SKM-1 (cell line): ENCODE results near the gene IST1.
A peak's percentile ranks its signal among the peaks of the same experiment; 100 is the strongest.
"Not testable (repeated sequence)": the region's sequence is repeated elsewhere in the genome, so short reads cannot be mapped to it uniquely, and the experiment has no call there.

Experiments used
- DNase-seq: peaks from one replicate; lab custom pipeline; 2025; ENCODE audit not compliant: unreplicated experiment; lab: John Stamatoyannopoulos, UW

The IST1 gene

DNA sequence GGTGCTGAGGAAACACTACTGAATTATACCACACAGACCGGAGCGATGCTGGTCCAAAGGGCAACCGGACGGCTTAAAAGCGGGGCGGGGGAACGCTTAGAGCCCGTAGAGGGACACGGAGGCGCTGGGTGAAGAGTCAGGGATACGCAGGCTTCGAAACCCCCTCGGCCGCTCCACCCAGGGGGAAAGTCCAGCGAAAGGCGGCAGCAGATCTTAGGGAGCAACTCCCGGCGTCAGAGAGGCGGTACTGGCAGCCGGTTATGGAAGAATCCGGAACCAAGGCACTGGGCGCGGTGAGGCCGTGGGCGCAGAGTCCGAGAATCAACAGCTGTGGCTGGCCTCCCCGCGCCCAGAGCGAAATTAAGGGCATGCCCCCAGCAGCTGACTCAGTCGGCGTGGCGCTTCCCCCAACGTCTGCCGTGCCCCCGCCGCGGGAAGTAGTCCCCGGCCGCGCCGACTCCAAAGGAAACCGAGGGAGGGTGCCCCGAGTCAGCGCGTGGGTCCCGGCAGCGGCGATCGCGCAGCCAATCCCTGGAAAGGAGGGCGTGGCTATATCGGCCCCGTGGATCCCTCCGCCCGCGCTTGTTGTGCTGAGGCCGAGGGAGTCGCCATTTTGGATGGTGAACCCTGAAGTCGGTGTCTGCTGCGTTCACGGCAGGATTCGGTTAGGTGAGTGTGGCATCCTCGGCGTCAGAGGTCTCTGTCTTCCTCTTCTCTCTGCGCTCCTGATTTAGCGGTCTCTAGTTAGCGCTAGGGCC is at the start of gene IST1:
Gene IST1 (plus strand): TSS at position 611 of the 758 bp plus-strand sequence. CDS start 20,110 bp downstream, outside the sequence.
- peak; percentile 96 for DNase-seq

DNA sequence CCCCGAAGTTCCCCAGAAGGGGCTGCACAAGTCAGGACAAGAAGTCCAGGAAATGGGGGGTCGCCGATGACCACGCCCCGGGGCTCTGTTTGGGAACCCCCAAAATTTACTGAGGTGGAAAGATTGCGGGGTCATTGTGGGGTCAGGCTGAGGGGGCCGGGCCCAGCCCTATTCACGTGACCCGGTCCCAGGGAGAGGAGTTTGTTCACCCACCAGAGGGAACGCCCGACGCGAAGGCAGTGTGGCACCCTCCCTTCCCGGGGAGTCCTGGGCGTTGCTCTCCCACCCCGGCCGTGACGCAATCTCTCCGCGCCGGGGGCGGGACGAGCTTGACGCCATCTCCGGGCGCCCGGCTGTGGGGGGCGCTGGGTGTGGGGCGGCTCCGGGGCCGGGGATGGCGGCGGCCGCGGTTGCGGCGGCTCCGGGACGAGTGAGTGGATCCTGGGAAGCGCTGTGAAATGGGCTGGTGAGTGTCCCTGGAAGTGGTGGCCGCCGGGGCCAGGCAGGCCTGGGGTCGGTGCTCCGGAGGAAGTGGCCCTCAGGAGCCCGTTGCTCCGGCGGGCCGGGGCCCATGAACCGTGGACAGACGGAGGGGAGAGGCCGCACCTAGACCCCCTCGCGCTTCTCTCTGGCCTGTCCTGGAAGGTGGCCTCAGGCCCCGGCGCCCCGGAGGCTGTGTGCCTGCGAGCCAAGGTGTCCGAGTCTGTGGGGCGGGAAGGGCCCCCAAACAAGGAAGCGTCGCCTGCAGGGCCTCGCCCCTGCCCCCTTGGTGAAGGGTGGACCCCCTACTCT is 49.5 kb upstream of the IST1 start, which contains the start of gene ATXN1L:
Gene ATXN1L (plus strand): TSS at position 338 of the 792 bp plus-strand sequence. CDS start 3,765 bp downstream, outside the sequence.
- peak; percentile 86 for DNase-seq

DNA sequence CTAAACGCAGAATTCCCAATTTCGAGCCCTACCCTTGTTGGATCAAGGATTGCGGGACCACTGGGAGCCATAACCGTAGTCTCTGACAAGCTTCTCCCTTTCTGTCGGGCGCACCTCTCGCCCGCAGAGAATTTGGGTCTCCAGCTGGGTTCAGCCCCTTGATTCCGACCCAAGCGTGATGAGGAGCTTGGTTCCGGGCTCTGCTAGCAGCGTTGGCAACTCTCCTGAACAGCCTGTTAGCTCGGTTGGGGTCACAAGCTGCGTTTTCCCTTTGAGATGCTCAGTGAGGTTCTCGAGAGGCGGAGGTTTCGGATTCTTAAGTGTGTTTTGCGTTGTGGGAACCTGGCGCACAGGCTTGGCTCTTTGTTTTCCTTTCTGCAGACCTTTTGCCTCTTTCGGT is 48.9 kb upstream of the IST1 start:
- no peak for DNase-seq

DNA sequence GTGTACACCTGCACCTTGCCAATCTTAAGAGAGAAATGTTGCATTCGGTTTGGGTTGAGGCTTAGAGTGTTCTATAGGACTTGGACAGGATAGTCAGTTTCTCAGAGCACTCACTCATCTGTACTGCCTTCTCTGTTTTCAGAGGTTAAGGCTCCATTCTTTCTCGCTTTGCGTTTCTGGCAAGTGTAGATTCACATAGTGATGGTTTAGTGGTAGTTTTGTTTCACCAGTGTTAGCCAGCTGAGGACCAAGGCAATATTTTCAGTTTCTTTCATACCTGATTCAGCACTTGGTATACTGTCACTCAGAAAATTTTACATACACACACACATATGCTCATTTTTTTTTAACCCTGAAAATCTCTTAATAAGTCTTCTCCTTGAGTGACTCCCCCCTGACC is 48.2 kb upstream of the IST1 start:
- DNase-seq, result no peak

DNA sequence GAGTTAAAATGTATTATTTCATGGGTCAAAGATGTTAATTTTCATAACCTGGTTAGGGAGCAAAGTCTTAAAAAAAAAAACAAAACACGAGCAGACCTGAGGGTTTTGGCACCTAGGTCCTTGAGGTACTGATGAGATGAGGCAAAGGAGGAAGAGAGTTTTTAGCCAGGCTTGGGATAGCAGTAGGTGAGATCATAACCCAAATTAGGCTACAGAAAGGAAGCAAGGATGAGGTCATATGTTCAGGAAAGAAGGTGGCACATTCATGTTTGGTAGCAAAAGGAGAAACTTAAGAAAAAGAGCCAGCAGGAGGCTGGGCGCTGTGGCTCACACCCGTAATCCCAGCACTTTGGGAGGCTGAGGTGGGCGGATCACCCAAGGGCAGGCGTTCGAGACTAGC is 46.7 kb upstream of the IST1 start:
- DNase-seq, result no peak

DNA sequence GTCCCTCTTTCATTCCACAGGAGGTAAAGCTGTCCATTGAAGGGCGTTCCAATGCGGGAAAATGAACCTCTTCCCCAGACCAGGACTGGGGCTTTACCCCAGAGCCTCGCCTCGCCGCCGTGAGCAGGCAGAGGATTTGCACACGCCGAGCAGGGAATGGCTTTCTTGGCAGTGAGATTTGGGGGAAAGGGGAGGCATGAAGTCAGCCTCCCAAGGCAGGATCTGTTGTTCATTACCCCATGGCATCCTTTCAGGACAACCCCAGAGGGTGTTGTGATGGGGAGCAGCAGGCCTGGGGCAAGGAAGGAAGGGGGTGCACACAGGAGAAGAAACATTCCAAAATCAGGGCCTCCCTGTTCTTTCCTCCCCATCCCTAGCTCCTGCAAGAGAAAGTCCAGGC is 43.6 kb upstream of the IST1 start:
- no peak for DNase-seq

DNA sequence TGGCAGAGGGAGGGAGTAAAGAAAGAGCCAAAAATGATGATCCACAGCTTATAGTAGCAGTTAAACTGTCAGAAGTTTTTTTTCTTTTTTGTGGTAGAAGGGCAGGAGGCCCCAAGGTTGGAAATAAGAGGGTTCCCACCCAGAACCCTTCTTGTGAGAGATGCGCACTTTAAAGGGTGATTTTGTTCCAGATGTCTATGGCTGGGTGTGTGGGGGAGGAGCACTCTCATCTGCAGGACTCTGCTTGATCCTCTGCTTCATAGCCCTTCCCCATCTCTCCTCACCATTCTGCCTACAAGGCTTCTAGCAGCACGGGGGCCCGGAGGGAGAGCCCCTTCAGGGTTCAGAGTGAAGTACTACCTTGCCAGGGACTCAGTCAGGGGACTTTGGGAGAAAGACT is 43.2 kb upstream of the IST1 start:
- no peak for DNase-seq

DNA sequence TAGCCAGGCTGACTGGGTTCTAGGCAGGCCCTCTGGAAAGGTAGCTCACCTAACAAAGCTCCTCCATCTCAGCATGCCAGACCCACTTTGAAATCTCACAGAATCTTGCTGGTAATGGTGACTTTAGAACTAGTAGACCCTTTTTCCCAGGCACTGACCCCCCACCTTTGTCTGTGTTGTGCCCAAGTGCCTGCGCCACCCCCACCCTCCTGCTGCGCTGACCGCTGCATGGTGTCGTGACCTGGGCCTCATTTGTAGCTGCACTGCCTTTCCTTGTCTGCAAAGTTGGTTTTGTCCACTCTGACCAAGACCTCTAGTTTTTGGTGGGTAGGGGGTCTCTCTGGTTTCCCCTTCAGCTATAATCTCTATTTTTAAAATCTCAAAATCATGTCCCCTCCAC is 42.8 kb upstream of the IST1 start:
- no peak for DNase-seq

DNA sequence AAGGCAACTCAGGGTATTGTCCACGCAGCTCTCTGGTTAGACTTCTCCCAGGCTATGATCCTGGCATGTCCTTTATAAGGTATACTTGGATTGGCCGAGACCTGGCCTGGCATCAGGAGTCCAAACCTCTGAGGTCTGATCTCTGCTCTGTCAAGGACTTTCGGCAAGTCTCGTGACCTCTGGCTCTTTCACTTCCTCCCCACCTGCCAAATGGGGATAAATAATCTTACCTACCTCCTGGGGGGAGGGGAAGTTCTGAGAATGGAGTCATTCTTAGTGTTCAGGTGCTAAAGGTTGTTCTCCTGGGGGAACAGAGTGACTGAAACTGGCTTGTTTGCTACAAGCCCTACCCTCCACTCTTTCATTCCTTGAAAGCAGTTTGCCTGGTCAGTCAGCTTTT is 41.9 kb upstream of the IST1 start:
- DNase-seq, result no peak

DNA sequence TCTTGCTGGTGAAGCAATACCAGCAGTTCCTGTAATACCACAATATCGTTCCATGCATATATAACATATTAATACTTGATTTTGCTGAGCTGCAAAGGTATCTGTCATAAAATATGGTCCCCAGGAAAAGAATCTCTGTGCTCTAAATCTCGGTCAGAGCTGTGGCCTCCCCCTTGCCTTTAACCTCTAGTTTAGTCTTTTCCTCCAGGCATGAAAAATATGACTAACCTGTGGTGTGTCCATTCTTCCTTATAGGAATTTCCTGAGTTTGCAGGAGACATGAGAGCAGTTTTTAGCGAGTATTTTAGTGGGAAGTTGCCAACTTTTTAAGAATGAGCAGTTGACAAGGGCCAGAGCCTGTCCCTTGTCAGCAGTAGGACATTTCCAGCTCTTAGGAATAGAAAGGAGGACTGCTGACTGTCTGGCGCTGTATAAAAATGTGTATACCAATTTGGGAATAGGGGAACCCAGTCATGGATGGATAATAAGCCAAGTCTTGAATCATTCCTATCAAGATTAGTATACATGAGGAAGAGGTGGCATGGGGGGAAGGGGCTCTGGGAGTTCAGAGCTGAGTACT is 40.9 kb upstream of the IST1 start:
- DNase-seq, result no peak

DNA sequence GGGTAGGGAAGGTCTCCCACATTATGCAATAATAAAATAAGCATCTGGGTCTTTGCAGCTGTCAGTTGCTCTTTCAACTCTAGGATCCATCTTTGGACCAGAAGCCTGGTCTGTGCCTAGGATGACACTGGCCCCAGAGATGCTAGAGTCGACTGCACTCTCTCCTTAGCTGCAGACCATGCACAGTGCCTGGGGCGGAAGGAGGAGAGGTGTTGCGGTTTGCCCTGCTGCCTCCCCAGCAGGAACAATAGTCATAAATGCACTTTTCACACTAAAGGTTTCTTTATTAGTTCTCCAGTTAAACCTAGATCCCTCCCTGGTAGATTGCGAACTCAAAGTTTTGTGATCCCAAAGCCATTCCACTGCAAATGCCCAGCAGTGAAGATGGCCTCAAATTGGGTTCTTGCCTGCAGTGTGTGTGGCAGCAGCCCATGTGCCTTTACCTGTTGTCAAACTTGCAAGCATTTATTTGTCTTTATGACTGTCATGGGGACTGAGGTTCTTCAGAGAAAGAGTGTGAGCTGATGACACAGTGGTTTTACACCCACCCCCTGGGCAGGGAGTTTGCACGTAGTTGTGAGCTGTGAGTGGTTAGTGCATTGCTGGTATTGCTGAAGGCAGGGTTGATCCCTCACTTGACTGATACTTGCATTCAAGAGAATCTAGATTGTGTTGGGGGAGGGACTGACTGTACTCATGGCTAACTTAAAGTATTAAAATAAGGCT is 39.2 kb upstream of the IST1 start:
- DNase-seq, result no peak

DNA sequence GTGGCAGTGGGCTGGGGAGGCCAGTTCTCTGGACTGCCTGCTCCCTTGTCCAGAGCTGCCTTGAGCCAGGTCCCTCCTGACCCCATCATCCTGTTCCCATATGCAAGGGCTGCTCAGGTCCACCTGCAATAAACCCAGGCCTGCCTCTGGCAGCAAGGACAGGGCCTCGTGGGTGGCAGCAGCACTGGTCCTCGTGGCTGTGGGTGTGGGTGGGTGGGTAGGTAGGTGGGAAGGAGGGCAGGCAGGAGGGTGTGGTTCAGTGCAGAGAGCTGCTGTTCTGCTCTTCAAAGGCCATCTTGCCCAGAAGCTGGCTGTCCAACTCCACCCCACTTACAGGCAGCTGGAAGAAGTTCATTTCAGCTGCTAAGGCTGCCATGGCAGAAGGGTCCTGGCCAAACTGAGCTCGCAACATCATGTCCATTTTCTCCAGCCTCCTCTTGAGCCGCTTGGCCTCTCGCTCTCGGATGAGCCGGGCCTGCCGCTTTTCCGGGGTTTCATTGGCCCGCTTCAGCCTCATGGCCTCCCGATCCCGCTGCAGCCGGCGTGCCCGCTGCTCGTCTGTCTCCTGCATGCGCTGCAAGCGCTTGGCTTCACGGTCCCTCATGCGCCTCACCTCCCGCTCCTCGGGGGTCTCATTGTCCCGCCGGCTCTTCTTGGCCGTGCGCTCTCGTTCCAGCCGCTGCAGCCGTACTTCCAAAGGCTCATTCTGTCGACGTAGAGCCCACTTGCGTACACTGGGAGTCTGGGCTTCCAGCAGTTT is 35.4 kb upstream of the IST1 start:
- DNase-seq, result no peak

DNA sequence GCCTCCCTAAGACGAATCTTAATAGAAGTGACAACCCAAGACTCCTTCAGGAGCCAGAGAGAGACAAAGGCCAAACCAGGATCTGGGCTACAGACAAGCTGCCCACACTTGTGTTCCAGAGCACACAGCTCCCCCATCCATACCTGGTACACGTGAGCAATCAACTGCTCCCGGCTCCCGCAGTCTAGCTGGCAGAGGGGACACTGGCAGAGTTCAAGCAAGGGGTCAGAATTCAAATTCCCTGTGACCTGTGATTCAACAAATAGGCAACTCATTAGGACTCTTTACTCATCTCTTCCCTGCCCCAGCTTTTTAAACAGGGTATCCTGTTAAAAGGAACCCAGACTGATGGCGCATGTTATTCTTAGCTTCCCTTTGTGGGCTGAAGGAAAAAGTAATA is 31.3 kb upstream of the IST1 start:
- DNase-seq, result no peak

DNA sequence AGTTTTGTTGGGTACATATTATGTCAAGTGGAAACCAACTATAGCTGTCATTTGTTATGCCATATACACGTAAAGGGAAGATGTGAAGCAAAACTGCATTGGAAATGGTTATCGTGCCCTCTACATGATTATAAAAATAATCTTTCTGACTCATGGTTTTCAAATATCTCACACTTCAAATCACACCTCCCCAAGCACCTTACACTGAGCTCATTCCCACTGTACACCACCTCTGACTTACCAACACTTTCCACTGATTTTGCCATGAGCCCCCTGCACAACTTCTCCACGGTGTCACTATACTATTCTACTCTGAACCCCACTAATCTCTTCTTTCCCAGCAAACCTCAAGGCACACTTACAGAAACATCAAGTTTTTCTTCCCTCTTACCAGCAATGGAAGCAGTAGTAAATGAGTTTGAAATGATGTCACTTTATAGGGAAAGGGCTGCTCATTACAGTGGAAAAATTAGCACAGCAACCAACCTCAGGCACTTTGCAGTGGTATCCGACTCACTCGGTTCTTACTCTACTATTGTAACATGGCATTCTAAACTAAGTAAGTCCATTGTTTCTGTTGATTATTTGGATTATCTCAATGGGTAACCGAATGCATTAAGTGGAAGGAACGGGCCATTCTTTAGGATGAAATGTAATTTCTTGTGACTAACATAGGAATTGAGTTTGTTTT is 30.0 kb upstream of the IST1 start:
- DNase-seq, result no peak

DNA sequence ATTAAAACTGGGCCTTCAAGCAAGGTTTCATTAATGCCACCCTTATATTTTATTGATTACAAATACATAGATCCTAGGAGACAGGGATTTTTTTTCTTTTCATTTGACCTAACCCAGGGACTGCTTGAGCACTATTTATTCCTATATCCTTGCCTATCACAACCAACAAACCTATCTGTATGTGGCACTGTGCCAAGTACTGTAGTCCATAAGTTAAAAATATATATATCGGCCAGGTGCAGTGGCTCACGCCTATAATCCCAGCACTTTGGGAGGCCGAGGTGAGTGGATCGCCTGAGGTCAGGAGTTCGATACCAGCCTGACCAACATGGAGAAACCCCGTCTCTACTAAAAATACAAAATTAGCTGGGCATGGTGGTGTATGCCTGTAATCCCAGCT is 28.2 kb upstream of the IST1 start:
- not testable (repeated sequence) for DNase-seq

DNA sequence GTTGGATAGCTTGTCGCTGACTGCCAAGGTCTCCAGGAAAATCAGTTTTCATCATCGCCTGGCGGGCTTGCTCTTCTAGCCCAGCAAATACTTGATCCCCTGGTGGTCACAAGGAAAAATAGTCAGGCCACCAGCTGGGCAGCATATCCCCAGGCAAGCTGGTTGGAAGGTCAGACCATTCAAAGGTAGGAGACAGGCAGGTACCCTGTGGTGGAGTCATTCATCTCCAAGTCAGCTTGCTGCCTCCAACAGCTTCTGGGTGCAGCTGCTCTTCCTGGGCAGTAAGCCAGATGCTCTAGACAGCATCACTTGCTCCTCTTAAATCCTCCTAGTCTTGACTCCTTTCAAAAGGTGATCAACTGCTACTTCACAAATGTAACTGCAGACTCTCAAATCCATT is 27.4 kb upstream of the IST1 start:
- DNase-seq, result no peak

DNA sequence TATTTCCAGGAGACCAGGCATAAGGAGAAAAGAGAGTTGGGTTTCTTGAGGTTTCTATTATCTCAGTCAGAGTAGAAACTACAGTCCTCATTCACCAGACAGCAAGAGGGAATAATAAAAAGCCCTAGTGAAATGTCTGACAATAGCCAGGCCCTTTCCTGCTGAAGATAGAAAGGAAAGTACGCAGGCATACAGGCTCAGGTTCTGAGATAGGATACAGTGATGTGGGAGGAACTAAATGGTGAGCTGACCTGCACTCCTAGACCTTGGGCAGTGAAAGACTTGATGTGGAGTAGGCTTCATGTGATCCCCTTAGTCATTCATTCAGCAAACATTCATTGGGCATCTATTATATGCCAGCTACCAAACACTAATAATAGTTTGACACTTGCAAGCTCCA is 26.2 kb upstream of the IST1 start:
- DNase-seq, result no peak

DNA sequence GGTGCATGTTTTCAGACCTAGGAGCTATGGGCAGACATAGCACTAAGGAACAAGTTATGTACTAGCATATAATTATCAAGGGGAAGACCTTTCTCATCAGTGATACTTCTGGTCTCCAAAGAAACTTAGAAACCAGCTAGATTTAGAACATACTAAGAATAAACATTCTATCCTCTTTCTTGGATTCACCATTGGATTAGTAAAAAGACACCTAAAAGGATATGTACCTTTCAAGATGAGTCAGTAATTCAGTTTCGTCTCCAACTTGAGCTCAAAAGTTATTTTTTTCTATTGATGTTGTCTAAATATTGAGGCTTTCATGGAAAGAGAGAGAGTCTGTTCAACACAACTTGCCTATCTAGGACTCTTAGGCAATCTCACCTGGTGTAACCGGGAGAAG is 24.5 kb upstream of the IST1 start:
- no peak for DNase-seq

DNA sequence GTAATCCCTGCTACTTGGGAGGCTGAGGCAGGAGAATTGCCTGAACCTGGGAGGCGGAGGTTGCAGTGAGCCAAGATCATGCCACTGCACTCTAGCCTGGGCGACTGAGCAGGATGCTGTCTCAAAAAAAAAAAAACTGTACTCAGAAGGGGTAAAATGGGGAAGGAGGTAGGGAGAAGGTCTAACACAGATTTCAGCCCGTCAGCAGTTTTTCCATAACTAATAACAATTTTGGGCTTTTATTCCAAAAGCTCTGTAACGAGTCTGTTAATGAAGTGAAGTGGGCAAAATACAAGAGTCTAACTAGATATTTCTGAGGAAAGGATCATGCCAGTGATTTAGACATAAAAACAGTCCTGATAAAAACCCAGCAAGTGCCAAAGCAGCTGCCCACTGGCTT is 22.1 kb upstream of the IST1 start:
- DNase-seq, result no peak

DNA sequence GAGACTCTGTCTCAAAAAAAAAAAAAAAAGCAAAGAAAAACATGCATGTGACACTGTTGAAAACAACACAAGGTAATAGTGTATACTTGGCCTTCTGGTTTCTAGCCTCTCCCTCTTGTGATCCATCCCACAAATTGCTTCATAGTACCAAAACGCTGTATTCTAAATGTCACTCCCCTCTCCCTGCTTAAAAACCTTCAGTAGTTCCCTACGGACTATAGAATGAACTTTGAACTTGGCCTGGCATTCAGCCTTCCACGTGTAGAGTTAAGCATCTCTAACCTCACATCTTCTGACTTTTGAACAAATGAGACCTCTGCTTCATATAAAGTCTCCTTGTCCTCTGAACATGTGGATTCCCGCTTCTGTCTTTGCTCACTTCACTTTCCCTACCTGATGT is 16.4 kb upstream of the IST1 start:
- DNase-seq, result no peak
